Posterior cingulate gyrus (tissue), 11 donors: ENCODE data around the gene KAT8.

Experiments used
- DNase-seq, 10 donors: peaks; one replicate each; pipeline versions ENCODE4 v3.0.0 to v3.0.0-alpha.2; 2020 to 2021; ENCODE audit warnings: mixed read lengths in 3 of 10
- intact Hi-C: fragments of 100-400 bp; cut with DNase I; formaldehyde crosslinking; loops from one replicate; pipeline ENCODE4 v1.15.1; 2023

The KAT8 gene

GRCh38 chr16:31179747-31180459 lies 62.4 kb downstream of the KAT8 start, which contains the start of gene FUS:
Gene FUS (plus strand): TSS chr16:31180139. CDS start chr16:31180215, 76 bp downstream.
- intact Hi-C loops, result loop anchor here (2.0 to 10.0 kb wide), 2 partner anchors 37 to 275 kb away; partner anchors contain the start of gene ARMC5
- DNase-seq, result peak; percentile 84 to 98 (median 90)
